Pancreas (tissue), 10 donors: ENCODE measurements around the gene HLX. TPM values are rescaled to one million over a fixed set of nuclear protein-coding genes. Genes with fewer than 3 reads are reported as not detected.
A peak's percentile ranks its signal among the peaks of the same experiment; 100 is the strongest.

ENCODE experiments used
- ATAC-seq, 4 donors: fragments of 200-7000 bp; cut with Tn5 transposase; one replicate each; pipeline versions ENCODE4 v1.8.0 to v1.9.1; 2020; ENCODE audit warnings: mild to moderate bottlenecking in 4 of 4, moderate library complexity in 4 of 4
- DNase-seq, 6 donors: peaks; one replicate each; pipeline ENCODE4 v3.0.0-alpha.2; 2020
- FAIRE-seq: peaks from 2 replicates; lab custom pipeline; 2012; peaks lifted over from hg19 to GRCh38; lab: Jason Lieb, UNC
- H3K27ac ChIP-seq, 4 donors: fragments of 200-600 bp; sonication (generic); 1 replicate in 3 of 4; 2 replicates in 1 of 4; pipeline versions ENCODE4 v1.5.0 to v1.8.0; 2020
- H3K27me3 ChIP-seq, 4 donors: fragments of 200-600 bp; one replicate each; pipeline ENCODE4 v1.8.0; 2021
- H3K36me3 ChIP-seq, 3 donors: fragments of 200-600 bp; sonication (generic) in 1 of 3; one replicate each; pipeline versions ENCODE4 v1.5.0 to v1.8.0; 2020 to 2021
- H3K4me1 ChIP-seq, 3 donors: fragments of 200-600 bp; one replicate each; pipeline ENCODE4 v1.8.0; 2021
- H3K4me3 ChIP-seq, 4 donors: fragments of 200-600 bp; sonication (generic) in 2 of 4; one replicate each; pipeline versions ENCODE4 v1.5.0 to v1.8.0; 2020 to 2021
- H3K9me3 ChIP-seq, 4 donors: fragments of 200-600 bp; one replicate each; pipeline ENCODE4 v1.8.0; 2021
- WGBS, 2 donors: extraction: QIAGEN DNeasy Blood & Tissue Kit; methylation state at CpG; one replicate each; pipeline ENCODE4 v1.1.7; 2013; 5-methylcytosine and 5-hydroxymethylcytosine counted together
- intact Hi-C, 3 donors: fragments of 100-400 bp; cut with DNase I; formaldehyde crosslinking; loops; one replicate each; pipeline versions ENCODE4 v1.11.1 to v1.14.2; 2022
- polyA plus RNA-seq, 2 donors: library from polyadenylated mRNA; stranded (reverse); fragments of 200-250 nt; gene quantifications; one replicate each; pipeline ENCODE4 v1.2.3, GENCODE V29; 2013
- total RNA-seq, 6 donors: library from RNA; stranded (reverse); fragmentation: NEBNext Ultra II Directional in 4 of 6; extraction: Animal tissue kit (Norgen Biotek cat#: 25700) in 4 of 6; gene quantifications; one replicate each; pipeline versions ENCODE4 v1.2.1 to v1.2.4, GENCODE V29; 2021 to 2023
- TF ChIP-seq, protein P1 (sequence below), 4 donors: fragments of 200-600 bp; sonication (generic) in 3 of 4; IDR thresholded peaks; one replicate each; pipeline versions ENCODE4 v1.5.0 to v1.8.0; 2021; ENCODE audit warnings: antibody characterized with exemption in 4 of 4
- donor health status: healthy with polysubstance abuse.
- donor health status: DM: no; HTN: no; CAD: no; lungs with moderate emphysema.
- donor health status: DM: no; HTN: no; CAD: no.
- donor health status: control.
- donor health status: control.
- donor health status: Bipolar disorder and iron deficiency.
- donor health status: DM: yes; HTN: yes; CAD: no.
- donor health status: DM: no; HTN: no; CAD: no.
- donor health status: DM: no; HTN: no; CAD: no.
- donor health status: DM: yes; HTN: yes; CAD: no.

The HLX gene
- total and polyA plus RNA-seq, 8 donors = 0.74 to 5.9 (median 2.5) TPM

DNA sequence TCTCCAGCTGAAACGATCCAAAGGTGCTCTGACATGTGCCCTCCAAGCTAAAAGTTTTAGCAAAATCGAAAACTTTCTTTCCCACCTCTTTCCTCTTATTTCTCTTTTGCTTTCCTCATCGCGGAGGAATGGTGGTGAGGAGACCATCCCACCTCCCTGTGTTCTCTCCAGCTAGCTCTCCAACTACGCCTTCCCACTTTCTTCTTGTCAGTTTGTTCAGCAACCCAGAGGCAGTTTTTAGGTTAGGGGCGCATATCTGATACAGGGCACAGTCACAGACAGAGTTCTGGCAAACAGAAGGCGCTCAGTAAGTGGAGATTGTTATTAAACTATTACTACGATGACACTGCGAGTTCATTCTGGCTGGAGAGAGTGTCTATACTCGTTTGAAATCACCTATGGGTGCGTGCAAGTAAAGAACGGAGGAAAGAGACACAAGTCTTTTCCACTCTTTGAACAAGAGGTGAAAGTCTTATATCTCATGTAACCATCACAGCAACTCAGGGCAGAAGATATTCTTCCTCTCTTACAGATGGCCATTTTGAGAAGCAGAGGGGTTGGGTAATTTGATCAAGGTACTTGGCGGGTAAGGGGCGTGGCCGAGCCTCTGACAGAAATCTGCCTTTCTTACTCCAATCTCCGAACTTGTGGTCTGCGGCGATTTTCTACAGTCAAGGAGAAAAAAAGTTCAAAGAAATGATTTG lies 13.9 kb downstream of the HLX start:
- WGBS, 2 donors = 15 to 21% methylated on average over 18 of the region's 18 CpGs
- intact Hi-C loops = no loop called here
- peak overlapping the region in 1 of 4 donors; percentile 45 for H3K4me3 ChIP-seq

DNA sequence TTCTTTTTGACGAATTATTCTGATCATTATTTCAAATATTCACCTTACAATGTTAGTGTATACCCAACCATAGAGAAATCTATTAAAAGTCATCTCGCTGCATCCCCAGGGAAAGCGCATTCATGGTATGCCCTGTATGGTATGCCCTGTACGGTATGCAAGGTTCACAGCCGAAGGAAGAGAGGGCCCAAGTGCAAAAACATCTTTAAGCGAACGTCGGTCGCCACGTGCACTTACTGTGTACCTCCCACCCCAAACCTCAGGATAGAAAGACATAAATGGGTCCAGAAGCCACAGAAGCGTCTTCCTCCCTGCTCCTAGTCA lies 14.4 kb downstream of the HLX start:
- TF ChIP-seq, protein P1, sequence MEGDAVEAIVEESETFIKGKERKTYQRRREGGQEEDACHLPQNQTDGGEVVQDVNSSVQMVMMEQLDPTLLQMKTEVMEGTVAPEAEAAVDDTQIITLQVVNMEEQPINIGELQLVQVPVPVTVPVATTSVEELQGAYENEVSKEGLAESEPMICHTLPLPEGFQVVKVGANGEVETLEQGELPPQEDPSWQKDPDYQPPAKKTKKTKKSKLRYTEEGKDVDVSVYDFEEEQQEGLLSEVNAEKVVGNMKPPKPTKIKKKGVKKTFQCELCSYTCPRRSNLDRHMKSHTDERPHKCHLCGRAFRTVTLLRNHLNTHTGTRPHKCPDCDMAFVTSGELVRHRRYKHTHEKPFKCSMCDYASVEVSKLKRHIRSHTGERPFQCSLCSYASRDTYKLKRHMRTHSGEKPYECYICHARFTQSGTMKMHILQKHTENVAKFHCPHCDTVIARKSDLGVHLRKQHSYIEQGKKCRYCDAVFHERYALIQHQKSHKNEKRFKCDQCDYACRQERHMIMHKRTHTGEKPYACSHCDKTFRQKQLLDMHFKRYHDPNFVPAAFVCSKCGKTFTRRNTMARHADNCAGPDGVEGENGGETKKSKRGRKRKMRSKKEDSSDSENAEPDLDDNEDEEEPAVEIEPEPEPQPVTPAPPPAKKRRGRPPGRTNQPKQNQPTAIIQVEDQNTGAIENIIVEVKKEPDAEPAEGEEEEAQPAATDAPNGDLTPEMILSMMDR (IDR thresholded peaks at IDR 0.05) = no peak
- Histone ChIP-seq H3K36me3 (no peaks in the 10 kb centered on the region), H3K4me3 (peak overlapping the region in 3 of 4 donors; percentile 3 to 45 (median 37)), H3K27me3 (peaks cover 0 to 57% (median 15%) of the 10 kb centered on the region in 4 donors), H3K27ac (no peak overlapping the region), H3K9me3 (no peaks in the 10 kb centered on the region), H3K4me1 (peaks cover 0 to 4% (median 0%) of the 10 kb centered on the region in 3 donors)
- ATAC-seq (peak in 2 of 4 donors; percentile 8 to 12), DNase-seq (no peak), FAIRE-seq (no peak)
- intact Hi-C loops = no loop called here
- 16 to 20% methylated on average over 11 of the region's 11 CpGs for WGBS, 2 donors

More for the DNA sequence above, 13.9 kb downstream of the HLX start:
- Histone ChIP-seq H3K27ac (no peak overlapping the region), H3K4me1 (peaks cover 0 to 4% (median 0%) of the 10 kb centered on the region in 3 donors), H3K9me3 (no peaks in the 10 kb centered on the region), H3K27me3 (peaks cover 0 to 57% (median 15%) of the 10 kb centered on the region in 4 donors), H3K36me3 (no peaks in the 10 kb centered on the region)
- no peak for FAIRE-seq
- no peak for ATAC-seq
- TF ChIP-seq, protein P1 (IDR thresholded peaks at IDR 0.05) = no peak
- DNase-seq = no peak

DNA sequence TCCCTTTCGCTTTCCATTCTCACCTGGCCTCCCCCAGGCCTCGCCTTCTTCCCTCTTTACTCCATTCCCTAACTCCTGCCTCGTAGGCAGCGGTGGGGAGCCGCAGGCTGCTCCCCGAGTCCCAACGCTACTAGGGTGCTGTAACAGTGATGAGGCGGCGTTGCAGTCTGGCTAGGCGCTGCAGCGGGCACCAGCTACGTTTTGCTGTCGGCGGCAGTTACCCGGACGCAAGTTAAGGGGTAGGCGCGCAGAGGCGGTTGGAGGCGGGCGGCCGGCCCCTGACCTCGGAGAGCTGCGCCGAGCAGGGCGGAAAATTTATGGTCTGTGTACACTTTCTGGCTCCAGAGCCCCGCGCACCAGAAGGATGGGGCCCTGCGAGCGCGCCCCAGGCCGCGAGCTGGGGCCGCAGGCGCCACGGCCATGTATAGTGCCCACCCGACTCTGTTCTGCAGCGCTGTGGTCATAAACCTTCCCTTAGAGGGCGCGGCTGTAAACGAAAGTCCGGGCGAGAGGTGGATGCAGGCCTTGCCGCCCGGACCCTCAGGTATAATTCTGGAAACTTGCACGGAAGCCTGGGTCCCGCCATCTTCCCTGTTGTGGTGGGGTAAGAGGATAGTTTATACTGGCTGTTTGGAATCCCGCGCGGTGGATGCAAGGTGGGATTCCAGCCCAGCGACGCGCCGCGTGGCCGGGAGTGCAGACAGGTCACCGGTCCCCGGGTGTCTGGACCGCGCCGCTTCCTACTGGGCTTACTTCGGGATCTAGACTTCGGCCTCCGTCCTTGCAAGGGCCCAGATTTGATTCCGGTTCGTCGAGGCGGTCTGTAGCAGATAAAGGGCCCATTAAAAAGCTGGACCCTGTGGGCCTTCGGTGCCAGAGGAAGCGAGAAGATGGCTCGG lies 15.0 kb downstream of the HLX start:
- H3K27me3 ChIP-seq = peaks cover 0 to 55% (median 15%) of the 10 kb centered on the region in 4 donors
- no peak for FAIRE-seq

DNA sequence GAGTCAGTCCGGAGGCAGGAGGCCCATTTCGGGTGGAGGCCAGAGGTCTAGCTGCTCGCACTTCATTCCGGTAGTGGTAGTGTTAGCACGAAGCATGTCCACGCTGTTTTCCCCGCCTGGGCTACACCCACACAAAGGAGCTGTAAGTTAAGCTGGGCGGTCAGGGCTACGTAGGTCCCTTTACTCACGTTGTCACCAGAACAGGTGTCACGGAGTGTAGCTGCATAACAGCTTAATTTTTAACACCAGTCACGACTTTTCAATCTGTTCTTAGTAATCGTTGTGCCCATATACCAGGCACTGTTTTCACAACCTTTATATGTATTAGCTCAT lies 15.6 kb downstream of the HLX start:
- no peaks in the 10 kb centered on the region for H3K36me3 ChIP-seq
- DNase-seq (no peak), ATAC-seq (peak in 1 of 4 donors; percentile 9), FAIRE-seq (no peak)
- H3K27ac ChIP-seq = no peak overlapping the region
- TF ChIP-seq, protein P1 (IDR thresholded peaks at IDR 0.05) = no peak
- no peak overlapping the region for H3K4me3 ChIP-seq
- peaks cover 0 to 49% (median 15%) of the 10 kb centered on the region in 4 donors for H3K27me3 ChIP-seq
- peaks cover 0 to 4% (median 0%) of the 10 kb centered on the region in 3 donors for H3K4me1 ChIP-seq
- intact Hi-C loops = no loop called here
- 36 to 59% methylated on average over 13 of the region's 13 CpGs for WGBS, 2 donors
- no peaks in the 10 kb centered on the region for H3K9me3 ChIP-seq

More for the DNA sequence above, 15.0 kb downstream of the HLX start:
- WGBS, 2 donors = 7 to 12% methylated on average over 63 to 71 of the region's 71 CpGs
- Histone ChIP-seq H3K9me3 (no peaks in the 10 kb centered on the region), H3K4me3 (peak overlapping the region; percentile 3 to 45 (median 26)), H3K36me3 (no peaks in the 10 kb centered on the region), H3K27ac (no peak overlapping the region), H3K4me1 (peaks cover 0 to 4% (median 0%) of the 10 kb centered on the region in 3 donors)
- peak; percentile 38 to 74 (median 63) for ATAC-seq
- DNase-seq = peak in 1 of 6 donors; percentile 69
- TF ChIP-seq, protein P1 (IDR thresholded peaks at IDR 0.05) = no peak
- intact Hi-C loops = no loop called here
